GM19468 (cell line): ENCODE results near the gene LOX.

Source experiments
- ATAC-seq: cut with Tn5 transposase; IDR thresholded peaks from one replicate; pipeline ENCODE4 v1.9.1; 2021; ENCODE audit warnings: mild to moderate bottlenecking, moderate library complexity, moderate number of reproducible peaks; ENCODE audit not compliant: unreplicated experiment; ENCODE audit errors: extremely low read depth

LOX gene, protein sequence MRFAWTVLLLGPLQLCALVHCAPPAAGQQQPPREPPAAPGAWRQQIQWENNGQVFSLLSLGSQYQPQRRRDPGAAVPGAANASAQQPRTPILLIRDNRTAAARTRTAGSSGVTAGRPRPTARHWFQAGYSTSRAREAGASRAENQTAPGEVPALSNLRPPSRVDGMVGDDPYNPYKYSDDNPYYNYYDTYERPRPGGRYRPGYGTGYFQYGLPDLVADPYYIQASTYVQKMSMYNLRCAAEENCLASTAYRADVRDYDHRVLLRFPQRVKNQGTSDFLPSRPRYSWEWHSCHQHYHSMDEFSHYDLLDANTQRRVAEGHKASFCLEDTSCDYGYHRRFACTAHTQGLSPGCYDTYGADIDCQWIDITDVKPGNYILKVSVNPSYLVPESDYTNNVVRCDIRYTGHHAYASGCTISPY

GRCh38 chr5:122078116-122079110, at the start of gene LOX:
Gene LOX, minus strand, starts transcription at chr5:122078259. Its CDS starts 274 bp downstream, at chr5:122077985.
- ATAC-seq, result no peak

- ATAC-seq, result no peak
These were observed 48.8 kb upstream of the LOX start for GRCh38 chr5:122126756-122127321.

GRCh38 chr5:122126177-122126755, 48.2 kb upstream of the LOX start:
- ATAC-seq, result no peak

GRCh38 chr5:122124766-122125165, 46.7 kb upstream of the LOX start:
- no peak for ATAC-seq

GRCh38 chr5:122121479-122122465, 43.7 kb upstream of the LOX start:
- ATAC-seq, result no peak

DNA sequence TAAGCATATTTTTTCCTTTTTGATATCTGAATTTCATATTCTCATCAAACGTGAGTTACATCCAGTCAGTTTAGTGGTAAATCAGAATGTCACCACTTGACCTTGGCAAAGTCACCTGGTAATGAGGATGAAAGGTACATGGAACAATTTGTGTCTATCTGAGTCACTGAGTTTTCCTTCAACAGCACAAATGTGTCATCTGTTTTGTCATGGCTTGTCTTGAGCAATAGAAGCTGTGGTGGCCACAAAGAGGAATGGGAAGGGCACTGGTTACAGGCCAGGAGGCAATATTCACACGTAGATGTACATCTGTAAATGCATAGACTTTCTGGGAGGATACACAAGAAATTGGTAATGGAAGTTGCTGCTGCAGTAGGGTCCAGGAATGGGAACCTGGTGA, 42.9 kb upstream of the LOX start:
- no peak for ATAC-seq

DNA sequence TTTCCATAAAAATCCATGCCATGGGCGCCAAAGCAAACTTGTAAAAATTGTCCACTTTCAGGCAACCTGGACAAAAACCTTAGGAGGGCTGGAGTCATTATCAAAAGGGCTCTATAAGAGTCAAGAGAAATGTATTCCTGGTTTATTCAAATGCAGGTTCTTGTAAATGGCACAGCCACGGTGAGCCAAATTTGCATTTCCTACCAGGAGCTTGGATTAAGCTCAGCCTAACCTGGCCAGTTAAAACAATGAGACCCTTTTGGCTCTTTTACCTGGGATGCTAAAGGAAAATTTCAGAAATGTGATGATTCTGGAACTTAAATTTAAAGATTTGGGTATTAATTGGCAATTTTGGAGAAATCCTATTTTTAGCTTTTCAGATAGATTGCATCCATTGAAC, 42.4 kb upstream of the LOX start:
- ATAC-seq, result no peak

DNA sequence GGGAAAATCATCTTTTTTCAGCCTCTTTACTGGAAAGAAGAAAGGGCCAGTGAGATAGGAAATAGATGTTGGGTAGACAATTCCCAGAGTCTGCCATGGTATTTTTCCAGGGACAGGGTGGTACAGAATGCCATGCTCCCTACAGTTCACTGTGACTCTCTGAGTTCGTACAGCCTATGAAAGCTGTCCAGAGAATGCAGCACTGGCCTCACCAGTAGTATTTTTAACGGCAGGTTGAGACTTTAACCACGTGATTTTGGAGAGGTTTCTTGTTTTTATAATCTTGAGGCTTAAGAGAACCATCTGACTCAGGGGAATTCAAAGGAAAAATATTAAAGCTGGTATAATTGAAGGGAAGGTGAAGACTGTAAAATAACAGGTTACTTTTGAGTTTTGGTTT, 41.1 kb upstream of the LOX start:
- ATAC-seq, result no peak

DNA sequence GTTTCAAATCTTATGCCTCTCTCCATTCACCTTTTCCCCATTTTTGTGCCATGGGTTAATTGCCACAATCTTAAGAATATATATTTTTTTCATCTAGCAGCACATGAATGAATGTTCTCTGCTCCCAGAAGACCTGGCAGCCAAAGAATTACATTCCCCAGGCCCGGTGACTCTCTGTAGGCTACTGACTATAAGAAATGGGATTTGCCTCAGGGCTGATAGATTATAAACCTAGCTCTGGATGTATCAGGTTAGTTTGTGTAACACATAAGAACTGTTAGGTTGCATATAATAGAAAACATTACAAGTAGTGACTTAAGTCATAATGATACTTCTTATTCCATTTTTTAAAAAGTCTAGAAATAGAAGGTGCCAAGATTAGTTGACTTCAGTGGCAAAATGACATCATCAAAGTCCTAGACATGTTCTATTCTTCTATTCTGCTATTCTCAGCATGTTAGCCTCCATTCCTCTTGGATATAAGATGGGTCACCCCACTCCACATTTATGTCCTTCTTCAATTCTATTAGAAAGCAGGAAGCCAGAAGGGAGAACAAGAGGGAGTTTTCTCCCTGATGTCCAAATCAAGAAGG, 40.4 kb upstream of the LOX start:
- no peak for ATAC-seq

DNA sequence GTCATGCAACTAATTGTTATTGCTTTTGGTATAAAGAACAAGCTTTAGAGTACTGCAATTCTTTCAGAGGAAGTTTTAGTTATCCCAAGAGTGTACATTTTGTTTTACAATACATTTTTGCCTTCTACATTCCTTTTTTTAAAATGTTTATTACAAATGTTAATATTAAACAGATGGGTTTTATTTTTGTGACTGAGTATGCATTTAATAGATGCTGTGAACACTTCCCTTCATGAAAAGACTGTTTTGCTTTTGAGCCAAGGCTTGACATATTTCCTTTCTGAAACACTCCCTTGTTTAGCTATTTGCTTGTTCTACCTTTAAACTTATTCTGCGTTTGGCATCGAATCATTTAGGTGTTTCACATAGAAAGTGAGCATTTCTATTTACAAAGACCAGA, 36.4 kb upstream of the LOX start:
- ATAC-seq, result no peak

- no peak for ATAC-seq
These were observed 34.9 kb upstream of the LOX start for GRCh38 chr5:122112733-122113558.

GRCh38 chr5:122112063-122112462, 34.0 kb upstream of the LOX start:
- no peak for ATAC-seq

- no peak for ATAC-seq
These were observed 33.4 kb upstream of the LOX start for GRCh38 chr5:122111460-122111859.

- no peak for ATAC-seq
These were observed 32.9 kb upstream of the LOX start for GRCh38 chr5:122110987-122111386.

DNA sequence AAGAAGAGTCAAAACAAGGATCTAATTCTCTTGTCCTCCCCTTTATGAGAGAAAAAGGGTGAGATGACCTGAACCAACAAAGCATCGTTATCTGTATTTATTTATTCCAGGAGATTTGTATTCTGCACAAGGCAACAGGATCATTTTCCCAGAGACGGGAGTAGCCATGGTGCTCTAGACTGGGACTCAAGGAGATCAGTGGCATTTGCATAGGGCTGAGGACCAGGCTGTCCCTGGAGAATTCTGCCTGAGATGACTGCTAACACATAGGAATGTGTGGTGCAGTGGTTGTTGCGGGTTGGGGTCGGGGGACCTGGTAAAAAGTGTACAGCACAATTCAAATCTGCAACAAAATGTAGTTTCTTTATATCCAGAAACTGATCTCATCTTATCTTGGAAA, 29.0 kb upstream of the LOX start:
- no peak for ATAC-seq

DNA sequence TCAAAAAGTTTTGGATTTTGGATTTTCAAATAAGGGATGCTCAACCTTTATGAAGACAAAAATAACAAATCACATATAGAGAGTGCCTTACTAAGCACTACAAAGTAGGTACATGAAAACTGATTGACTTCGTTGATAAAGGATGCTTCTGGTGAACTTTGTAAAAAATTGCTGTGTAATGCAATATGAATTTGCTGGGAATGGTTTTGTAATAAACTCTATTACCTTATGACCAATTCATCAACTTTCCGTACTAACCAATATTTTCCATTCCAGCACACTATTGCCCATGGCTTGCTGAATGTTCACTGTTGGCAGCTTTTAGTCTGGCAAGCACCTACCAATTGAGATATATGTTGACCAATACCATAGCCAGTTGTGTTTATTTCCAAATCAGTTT, 27.9 kb upstream of the LOX start:
- ATAC-seq, result no peak

DNA sequence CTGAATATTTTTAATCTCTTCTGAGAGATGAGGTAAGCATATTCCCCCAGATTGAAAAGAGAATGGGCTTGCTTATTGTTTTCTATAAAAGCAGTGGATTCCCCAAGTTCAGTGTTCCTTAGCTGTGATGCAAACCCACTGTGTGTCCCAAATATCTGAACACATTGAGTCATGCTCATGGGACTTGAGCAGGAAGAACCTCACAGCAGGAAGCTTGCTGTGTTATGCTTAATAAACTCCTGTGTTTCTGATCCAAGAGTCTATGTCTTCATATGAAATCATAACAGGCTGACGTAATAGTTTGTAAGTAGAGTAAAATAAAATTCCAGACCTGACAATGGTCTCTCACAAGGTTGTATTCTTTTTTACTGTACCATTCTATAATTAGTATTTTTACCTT, 24.8 kb upstream of the LOX start:
- ATAC-seq, result no peak

DNA sequence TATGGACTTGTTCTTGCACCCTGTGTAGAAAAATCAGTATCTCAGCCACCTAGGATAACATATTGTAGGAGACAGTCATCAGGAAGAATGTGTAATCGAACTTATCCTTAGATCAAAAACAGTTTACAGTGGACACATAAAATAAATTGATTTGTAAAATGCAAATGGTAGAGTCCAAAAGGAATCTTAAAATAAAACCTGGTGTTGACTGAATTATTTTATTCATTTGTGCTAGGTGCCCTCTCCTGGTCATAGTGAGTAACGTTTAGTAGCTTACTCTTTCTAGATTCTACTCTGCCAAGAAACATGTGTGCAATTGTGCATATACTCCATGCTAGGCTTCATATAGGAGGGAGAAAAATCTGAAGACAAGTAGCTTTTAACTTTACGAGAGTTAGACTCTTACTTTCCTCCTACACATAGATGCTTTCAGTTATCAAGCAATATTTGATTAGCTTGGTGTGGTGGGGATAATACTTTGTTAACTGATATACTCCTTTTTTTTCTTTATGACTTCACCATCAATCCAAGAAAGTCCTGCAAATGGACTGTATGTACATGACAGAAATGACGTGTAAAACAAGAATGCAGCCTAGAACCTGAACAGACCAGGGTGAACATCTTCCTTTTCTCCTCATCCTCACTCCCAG, 23.7 kb upstream of the LOX start:
- ATAC-seq, result no peak
